Activated naive CD8-positive, alpha-beta T cell treated with anti-CD3 and anti-CD28 coated beads, Interleukin-2, amount 10 ng/mL, durations not matched to agents 7 days and 5 days (primary cell): ENCODE measurements around the gene ANKS1B. TPM values are rescaled to one million over a fixed set of nuclear protein-coding genes. Genes with fewer than 3 reads are reported as not detected.
"Not testable (repeated sequence)": the region's sequence is repeated elsewhere in the genome, so short reads cannot be mapped to it uniquely, and the experiment has no call there.

Experiments
- ATAC-seq: fragments of 150-1000 bp; cut with Tn5 transposase; one replicate; pipeline ENCODE4 v1.10.0; 2021; ENCODE audit warnings: low read depth, moderate library complexity
- POLR2A ChIA-PET: fragments of 350-600 bp; sonication (Branson Sonifier 250); formaldehyde crosslinking; loops from one replicate; lab custom pipeline; 2021; ENCODE audit warnings: antibody characterized with exemption; lab: Charles Lee
- DNase-seq: peaks from one replicate; pipeline ENCODE4 v3.0.0; 2021
- H3K27ac Mint-ChIP-seq: one replicate; pipeline ENCODE4 v1.8.0; 2022; ENCODE audit warnings: mild to moderate bottlenecking, mixed read lengths
- H3K27me3 Mint-ChIP-seq: one replicate; pipeline ENCODE4 v1.8.0; 2022; ENCODE audit warnings: mild to moderate bottlenecking, moderate library complexity, mixed read lengths
- H3K36me3 Mint-ChIP-seq: one replicate; pipeline ENCODE4 v1.8.0; 2021; ENCODE audit warnings: mild to moderate bottlenecking, mixed read lengths
- H3K4me1 Mint-ChIP-seq: one replicate; pipeline ENCODE4 v1.8.0; 2021; ENCODE audit warnings: mixed read lengths
- H3K4me3 Mint-ChIP-seq: one replicate; pipeline ENCODE4 v1.8.0; 2022; ENCODE audit warnings: mild to moderate bottlenecking, moderate library complexity, mixed read lengths
- H3K9me3 Mint-ChIP-seq: one replicate; pipeline ENCODE4 v1.8.0; 2021; ENCODE audit warnings: mixed read lengths
- total RNA-seq, 2 experiments: library from RNA; stranded (reverse); gene quantifications; one replicate each; pipeline ENCODE4 v1.2.3, GENCODE V29; 2021

ANKS1B gene
- total RNA-seq, 2 experiments from 2014 or later, result not detected

DNA sequence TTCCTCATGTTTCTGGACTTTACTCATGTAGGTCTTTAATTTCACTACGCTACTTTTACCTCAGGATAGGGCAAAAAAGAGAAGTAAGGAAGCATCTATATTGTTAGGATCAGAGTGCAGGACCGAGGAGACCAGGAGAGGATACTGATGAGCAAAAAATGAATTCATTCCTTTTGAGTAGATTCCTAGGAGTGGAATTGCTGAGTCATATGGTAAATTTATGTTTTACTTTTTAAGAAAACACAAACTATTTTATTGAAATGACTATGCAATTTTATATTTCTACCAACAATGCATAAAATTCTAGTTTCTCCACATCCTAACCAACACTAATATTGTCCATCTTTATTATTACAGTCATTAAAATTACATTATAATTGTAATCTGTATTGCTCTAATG lies 388.0 kb downstream of the ANKS1B start:
- DNase-seq, result no peak
- Mint-ChIP-seq H3K4me1 (no peaks in the 10 kb centered on the region), H3K9me3 (peaks cover under 1% of the 10 kb centered on the region), H3K36me3 (no peaks in the 10 kb centered on the region), H3K4me3 (no peak overlapping the region), H3K27ac (no peak overlapping the region), H3K27me3 (no peaks in the 10 kb centered on the region)
- ATAC-seq, result no peak
- POLR2A ChIA-PET, result no interaction called here

DNA sequence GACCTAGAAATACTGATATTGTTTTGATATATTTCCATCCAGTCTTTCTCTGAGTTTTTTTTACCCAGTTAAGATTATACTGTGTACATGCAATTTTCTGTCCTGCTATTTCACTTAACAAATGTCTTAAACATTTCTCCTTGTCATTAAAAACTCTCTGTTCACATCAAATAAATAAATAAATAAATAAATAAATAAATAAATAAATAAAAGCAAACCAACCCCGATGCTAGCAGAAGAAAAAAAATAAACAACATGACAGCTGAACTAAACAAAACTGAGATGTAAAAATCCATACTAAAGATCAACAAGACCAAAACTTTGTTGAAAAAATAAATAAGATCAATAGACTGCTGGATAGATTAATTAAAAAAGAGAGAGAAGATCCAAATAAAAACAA lies 407.6 kb downstream of the ANKS1B start:
- H3K27ac Mint-ChIP-seq, H3K4me1 Mint-ChIP-seq, POLR2A ChIA-PET, H3K27me3 Mint-ChIP-seq, H3K4me3 Mint-ChIP-seq, H3K9me3 Mint-ChIP-seq, H3K36me3 Mint-ChIP-seq, ATAC-seq, DNase-seq: not testable (repeated sequence)

DNA sequence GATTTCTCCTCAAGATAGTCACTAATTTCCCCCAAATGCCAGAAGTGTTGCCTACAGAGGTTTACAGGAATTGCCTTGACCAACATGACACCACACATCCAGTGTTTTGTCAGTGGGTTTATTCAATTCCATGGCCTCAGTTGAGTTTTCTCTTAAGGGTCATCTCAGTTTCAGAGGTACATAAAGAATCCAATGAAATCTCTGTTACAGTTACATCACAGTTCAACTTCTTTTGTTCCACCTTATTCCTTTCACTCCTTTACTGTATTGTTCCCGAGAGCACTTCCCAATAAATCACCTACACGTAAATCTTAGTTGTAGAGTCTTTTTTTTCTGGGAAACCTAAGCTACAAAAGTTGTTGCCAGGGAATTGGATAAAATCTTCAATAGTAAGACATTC lies 410.8 kb downstream of the ANKS1B start:
- peaks cover 7% of the 10 kb centered on the region for H3K9me3 Mint-ChIP-seq
- H3K4me3 Mint-ChIP-seq, result no peak overlapping the region
- no peaks in the 10 kb centered on the region for H3K27me3 Mint-ChIP-seq
- POLR2A ChIA-PET, result no interaction called here
- DNase-seq (no peak), ATAC-seq (no peak)
- H3K27ac Mint-ChIP-seq, result no peak overlapping the region
- H3K4me1 Mint-ChIP-seq, result no peaks in the 10 kb centered on the region
- H3K36me3 Mint-ChIP-seq, result no peaks in the 10 kb centered on the region

DNA sequence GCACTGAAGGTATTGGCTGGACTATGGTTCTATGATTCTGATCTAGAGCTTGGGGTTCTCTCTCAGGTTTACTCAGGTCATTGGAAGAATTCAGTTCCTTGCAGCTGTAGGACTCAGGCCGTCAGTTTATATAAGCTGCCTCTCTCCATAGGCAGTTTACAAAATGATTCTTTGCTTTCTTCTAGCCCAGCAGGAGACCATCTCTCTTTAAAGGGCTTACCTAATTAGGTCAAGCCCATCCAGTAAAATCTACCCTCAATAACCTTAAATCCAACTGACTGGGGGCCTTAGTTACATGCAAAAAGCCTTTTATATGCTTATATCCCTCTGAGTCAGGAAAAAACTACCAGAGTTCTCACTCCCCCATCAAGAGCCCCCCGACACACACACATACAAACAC lies 417.7 kb downstream of the ANKS1B start:
- no peaks in the 10 kb centered on the region for H3K9me3 Mint-ChIP-seq
- H3K27me3 Mint-ChIP-seq, result no peaks in the 10 kb centered on the region
- no peaks in the 10 kb centered on the region for H3K36me3 Mint-ChIP-seq
- no peak overlapping the region for H3K4me3 Mint-ChIP-seq
- POLR2A ChIA-PET, result no interaction called here
- DNase-seq, result no peak
- no peaks in the 10 kb centered on the region for H3K4me1 Mint-ChIP-seq
- ATAC-seq, result no peak
- H3K27ac Mint-ChIP-seq, result no peak overlapping the region

- Mint-ChIP-seq H3K4me1 (no peaks in the 10 kb centered on the region), H3K27ac (no peak overlapping the region), H3K27me3 (no peaks in the 10 kb centered on the region), H3K9me3 (peaks cover 6% of the 10 kb centered on the region), H3K4me3 (no peak overlapping the region), H3K36me3 (no peaks in the 10 kb centered on the region)
- ATAC-seq (no peak), DNase-seq (no peak)
- POLR2A ChIA-PET, result no interaction called here
Measured at GRCh38 chr12:99558109-99558508, 426.6 kb downstream of the ANKS1B start.

DNA sequence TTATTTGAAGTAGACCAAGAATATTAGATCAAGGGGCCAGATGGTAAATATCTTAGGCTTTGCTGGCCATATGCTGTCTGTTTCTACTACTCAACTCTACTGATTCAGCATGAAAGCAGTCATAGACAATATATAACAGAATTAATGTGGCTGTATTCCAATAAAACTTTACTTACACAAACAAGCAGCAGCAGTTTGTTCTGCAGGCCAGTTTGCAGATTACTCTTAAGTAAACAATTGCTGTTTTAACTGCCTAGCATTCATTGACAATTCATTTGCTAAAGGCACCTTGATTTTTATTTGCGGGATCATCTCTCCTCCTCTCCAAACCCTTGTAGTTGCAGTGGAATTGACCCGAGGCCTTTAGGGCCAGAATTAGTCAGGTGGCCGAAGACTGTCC lies 431.3 kb downstream of the ANKS1B start:
- H3K4me3 Mint-ChIP-seq, result no peak overlapping the region
- H3K27me3 Mint-ChIP-seq, result no peaks in the 10 kb centered on the region
- ATAC-seq (no peak), DNase-seq (no peak)
- no peaks in the 10 kb centered on the region for H3K4me1 Mint-ChIP-seq
- POLR2A ChIA-PET, result no interaction called here
- H3K36me3 Mint-ChIP-seq, result no peaks in the 10 kb centered on the region
- H3K27ac Mint-ChIP-seq, result no peak overlapping the region
- peaks cover 6% of the 10 kb centered on the region for H3K9me3 Mint-ChIP-seq

GRCh38 chr12:99552022-99552421 lies 432.7 kb downstream of the ANKS1B start:
- DNase-seq, result no peak
- POLR2A ChIA-PET, result no interaction called here
- Mint-ChIP-seq H3K4me3 (no peak overlapping the region), H3K4me1 (no peaks in the 10 kb centered on the region), H3K9me3 (peaks cover 2% of the 10 kb centered on the region), H3K27me3 (no peaks in the 10 kb centered on the region), H3K36me3 (no peaks in the 10 kb centered on the region), H3K27ac (no peak overlapping the region)
- ATAC-seq, result no peak

DNA sequence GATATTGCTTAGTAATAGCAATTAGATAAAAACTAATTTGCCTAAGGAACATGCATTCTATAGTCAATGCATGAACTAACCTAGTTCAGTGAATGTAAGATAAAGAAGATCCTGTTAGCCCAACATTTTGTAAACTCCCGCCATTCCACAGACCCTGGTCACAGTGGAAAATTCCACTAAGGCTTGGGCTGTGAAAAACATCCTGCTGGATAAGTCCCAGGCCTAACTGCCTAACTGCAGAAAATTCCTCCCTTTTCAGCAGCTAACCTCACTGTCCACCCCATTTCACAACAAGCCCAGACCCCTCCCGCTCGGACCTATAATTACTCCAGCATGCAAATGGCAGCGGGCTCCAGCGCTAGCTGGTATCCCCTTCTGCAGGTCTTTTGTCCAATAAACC lies 435.1 kb downstream of the ANKS1B start:
- H3K27ac Mint-ChIP-seq, result no peak overlapping the region
- H3K4me1 Mint-ChIP-seq, result no peaks in the 10 kb centered on the region
- H3K9me3 Mint-ChIP-seq, result peaks cover 1% of the 10 kb centered on the region
- POLR2A ChIA-PET, result no interaction called here
- DNase-seq, result no peak
- no peaks in the 10 kb centered on the region for H3K27me3 Mint-ChIP-seq
- ATAC-seq, result no peak
- H3K4me3 Mint-ChIP-seq, result no peak overlapping the region
- H3K36me3 Mint-ChIP-seq, result no peaks in the 10 kb centered on the region

GRCh38 chr12:99549196-99549595 lies 435.5 kb downstream of the ANKS1B start:
- H3K9me3 Mint-ChIP-seq, result peaks cover 1% of the 10 kb centered on the region
- DNase-seq (no peak), ATAC-seq (no peak)
- no peaks in the 10 kb centered on the region for H3K4me1 Mint-ChIP-seq
- no peaks in the 10 kb centered on the region for H3K27me3 Mint-ChIP-seq
- no peak overlapping the region for H3K27ac Mint-ChIP-seq
- H3K36me3 Mint-ChIP-seq, result no peaks in the 10 kb centered on the region
- no peak overlapping the region for H3K4me3 Mint-ChIP-seq
- POLR2A ChIA-PET, result no interaction called here

GRCh38 chr12:99544457-99544856 lies 440.3 kb downstream of the ANKS1B start:
- POLR2A ChIA-PET, result no interaction called here
- no peaks in the 10 kb centered on the region for H3K36me3 Mint-ChIP-seq
- H3K9me3 Mint-ChIP-seq, result peaks cover 1% of the 10 kb centered on the region
- H3K27ac Mint-ChIP-seq, result no peak overlapping the region
- no peak for DNase-seq
- no peak for ATAC-seq
- no peak overlapping the region for H3K4me3 Mint-ChIP-seq
- H3K27me3 Mint-ChIP-seq, result no peaks in the 10 kb centered on the region
- no peaks in the 10 kb centered on the region for H3K4me1 Mint-ChIP-seq

DNA sequence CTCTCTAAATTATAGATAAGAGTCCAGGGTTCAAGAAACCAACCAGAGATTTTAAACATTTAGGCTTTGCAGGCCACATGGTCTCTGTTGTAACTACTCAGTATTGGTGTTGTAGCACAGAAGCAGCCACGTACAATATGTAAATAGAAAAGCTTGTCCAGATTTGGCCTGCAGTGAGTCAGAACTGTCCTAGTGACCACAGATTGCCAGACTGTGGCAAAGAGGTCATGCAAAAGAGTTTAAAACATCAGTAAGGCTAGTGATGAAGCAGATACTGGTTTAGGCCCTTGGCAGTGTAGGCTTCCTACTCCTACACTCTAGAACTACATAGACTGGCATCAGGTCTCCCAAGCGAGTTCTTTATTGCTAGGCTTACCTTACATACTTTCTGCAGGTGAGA lies 454.8 kb downstream of the ANKS1B start:
- DNase-seq, result no peak
- no peak for ATAC-seq
- Mint-ChIP-seq H3K4me1 (no peaks in the 10 kb centered on the region), H3K27me3 (no peaks in the 10 kb centered on the region), H3K4me3 (no peak overlapping the region), H3K27ac (no peak overlapping the region), H3K9me3 (peaks cover 2% of the 10 kb centered on the region), H3K36me3 (no peaks in the 10 kb centered on the region)
- POLR2A ChIA-PET, result no interaction called here

DNA sequence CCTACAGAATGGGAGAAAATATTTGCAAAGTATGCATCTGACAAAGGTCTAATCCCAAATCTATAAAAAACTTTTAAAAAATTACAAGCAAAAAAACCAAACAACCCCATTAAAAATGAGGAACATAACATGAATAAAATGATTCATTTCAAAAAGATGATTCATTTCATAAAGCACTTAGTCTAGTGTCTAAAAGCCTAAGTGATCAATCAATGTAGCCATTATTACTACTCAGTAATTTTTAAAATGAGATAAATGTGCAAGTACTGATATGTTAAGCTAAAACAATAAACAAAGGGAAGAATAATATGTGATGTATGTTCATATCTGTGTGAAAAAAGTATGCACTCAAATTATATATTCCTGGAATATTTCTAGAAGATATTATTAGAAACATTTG lies 456.3 kb downstream of the ANKS1B start:
- peaks cover 2% of the 10 kb centered on the region for H3K9me3 Mint-ChIP-seq
- ATAC-seq, result no peak

GRCh38 chr12:99523853-99524252 lies 460.9 kb downstream of the ANKS1B start:
- ATAC-seq, result no peak
- peaks cover 2% of the 10 kb centered on the region for H3K9me3 Mint-ChIP-seq
- no peaks in the 10 kb centered on the region for H3K4me1 Mint-ChIP-seq
- DNase-seq, result no peak
- H3K36me3 Mint-ChIP-seq, result no peaks in the 10 kb centered on the region
- H3K4me3 Mint-ChIP-seq, result no peak overlapping the region
- no peak overlapping the region for H3K27ac Mint-ChIP-seq
- H3K27me3 Mint-ChIP-seq, result no peaks in the 10 kb centered on the region
- POLR2A ChIA-PET, result no interaction called here

More for the DNA sequence above, 456.3 kb downstream of the ANKS1B start:
- Mint-ChIP-seq H3K36me3 (no peaks in the 10 kb centered on the region), H3K27ac (no peak overlapping the region), H3K4me3 (no peak overlapping the region), H3K4me1 (no peaks in the 10 kb centered on the region), H3K27me3 (no peaks in the 10 kb centered on the region)
- no peak for DNase-seq
- POLR2A ChIA-PET, result no interaction called here

DNA sequence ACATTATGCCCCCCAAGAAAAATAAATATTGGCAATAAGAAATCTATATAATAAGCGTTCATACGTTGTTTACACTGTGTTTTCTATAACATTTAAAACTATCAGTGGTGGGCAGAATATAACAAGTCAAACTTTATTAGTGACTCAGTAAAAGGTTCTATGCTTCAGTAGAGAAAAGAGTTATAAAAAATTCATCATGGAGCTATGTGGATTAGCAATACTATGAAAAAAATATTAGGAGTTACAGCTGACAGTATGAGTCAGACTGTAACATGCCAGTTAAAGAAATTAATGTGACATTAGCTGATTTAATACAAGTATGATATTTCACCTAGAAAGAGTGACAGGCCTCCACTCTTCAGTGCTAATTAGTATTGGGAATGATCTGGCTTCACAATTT lies 462.3 kb downstream of the ANKS1B start:
- H3K4me1 Mint-ChIP-seq, result no peaks in the 10 kb centered on the region
- peaks cover 2% of the 10 kb centered on the region for H3K9me3 Mint-ChIP-seq
- ATAC-seq (no peak), DNase-seq (no peak)
- no peak overlapping the region for H3K4me3 Mint-ChIP-seq
- POLR2A ChIA-PET, result no interaction called here
- no peaks in the 10 kb centered on the region for H3K36me3 Mint-ChIP-seq
- no peak overlapping the region for H3K27ac Mint-ChIP-seq
- no peaks in the 10 kb centered on the region for H3K27me3 Mint-ChIP-seq

DNA sequence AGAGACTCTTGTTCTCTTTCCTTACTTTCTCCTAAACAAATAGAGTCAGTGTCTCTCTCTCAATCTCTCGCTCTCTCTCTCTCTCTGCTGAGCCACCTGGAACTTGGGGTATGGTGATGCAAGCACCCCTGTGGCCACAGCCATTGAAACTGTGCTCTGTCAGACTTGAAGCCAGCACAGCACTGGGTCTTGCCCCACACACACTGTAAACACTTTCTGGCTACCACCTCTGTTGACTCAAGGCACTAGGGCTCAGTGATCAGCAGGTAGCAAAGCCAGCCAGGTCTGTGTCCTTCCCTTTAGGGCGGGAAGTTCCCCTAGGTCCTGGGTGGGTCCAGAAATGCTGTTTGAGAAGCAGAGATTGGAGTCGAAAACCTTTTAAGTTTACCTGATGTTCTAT lies 463.1 kb downstream of the ANKS1B start:
- Mint-ChIP-seq H3K27me3 (no peaks in the 10 kb centered on the region), H3K4me1 (no peaks in the 10 kb centered on the region), H3K9me3 (peaks cover 2% of the 10 kb centered on the region), H3K4me3 (no peak overlapping the region), H3K36me3 (no peaks in the 10 kb centered on the region), H3K27ac (no peak overlapping the region)
- ATAC-seq, result no peak
- no peak for DNase-seq
- POLR2A ChIA-PET, result no interaction called here
